NCI-H1105 (cell line): ENCODE results near the gene XAB2.

ENCODE experiments used
- DNase-seq: peaks from one replicate; lab custom pipeline; 2025; lab: John Stamatoyannopoulos, UW

Gene XAB2

DNA sequence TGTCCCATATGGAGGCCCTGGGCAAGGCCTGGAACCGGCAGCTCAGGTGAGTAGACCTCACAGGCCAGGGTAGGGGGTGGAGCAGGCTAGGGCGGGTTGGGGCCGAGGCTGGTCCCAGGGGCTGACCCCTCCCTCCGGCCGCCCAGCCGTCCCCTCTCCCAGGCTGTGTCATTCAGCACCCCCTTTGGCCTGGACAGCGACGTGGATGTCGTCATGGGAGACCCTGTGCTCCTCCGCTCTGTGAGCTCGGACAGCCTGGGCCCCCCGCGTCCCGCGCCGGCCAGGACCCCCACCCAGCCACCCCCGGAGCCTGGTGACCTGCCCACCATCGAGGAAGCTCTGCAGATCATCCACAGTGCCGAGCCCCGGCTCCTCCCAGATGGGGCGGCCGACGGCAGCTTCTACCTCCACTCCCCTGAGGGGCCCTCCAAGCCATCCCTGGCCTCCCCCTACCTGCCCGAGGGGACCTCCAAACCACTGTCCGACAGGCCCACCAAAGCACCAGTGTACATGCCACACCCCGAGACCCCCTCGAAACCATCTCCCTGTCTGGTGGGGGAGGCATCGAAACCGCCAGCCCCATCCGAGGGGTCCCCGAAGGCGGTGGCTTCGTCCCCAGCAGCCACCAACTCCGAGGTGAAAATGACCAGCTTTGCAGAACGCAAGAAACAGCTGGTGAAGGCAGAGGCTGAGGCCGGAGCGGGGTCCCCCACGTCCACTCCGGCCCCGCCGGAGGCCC lies 17.6 kb downstream of the XAB2 start:
- DNase-seq, result no peak

GRCh38 chr19:7610491-7611240 lies 18.7 kb downstream of the XAB2 start:
- DNase-seq, result no peak

DNA sequence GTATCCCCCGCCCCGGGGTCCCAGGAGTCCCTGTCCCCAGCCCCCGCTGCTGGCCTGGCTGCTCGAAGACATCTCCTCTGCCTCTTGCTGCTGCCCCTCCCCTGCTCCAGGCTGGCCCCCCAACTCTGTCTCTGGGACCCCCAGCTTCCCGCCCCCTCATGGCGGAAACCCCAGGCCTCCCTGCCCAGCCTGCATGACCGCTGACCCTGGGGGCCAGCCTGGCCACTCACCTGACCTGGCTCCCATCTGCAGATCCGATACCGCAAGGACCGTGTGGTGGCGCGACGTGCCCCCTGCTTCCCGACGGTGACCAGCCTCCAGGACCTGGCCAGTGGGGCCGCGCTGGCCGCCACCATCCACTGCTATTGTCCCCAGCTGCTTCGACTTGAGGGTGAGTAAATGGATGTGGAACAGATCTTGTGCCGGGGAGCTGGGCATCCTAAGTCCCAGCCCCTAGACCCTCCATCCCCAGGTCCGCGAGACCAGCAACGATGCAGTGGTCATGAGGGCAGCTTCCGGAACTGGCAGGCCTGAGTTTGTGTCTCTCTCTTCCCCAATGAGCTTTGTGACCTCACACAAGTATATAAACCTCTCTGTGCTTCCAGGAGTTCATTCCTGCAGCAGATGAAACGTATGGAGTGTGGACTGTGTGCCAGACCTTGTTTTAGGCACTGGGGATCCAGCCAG lies 21.3 kb downstream of the XAB2 start:
- no peak for DNase-seq

GRCh38 chr19:7607212-7607873 lies 22.0 kb downstream of the XAB2 start:
- no peak for DNase-seq

DNA sequence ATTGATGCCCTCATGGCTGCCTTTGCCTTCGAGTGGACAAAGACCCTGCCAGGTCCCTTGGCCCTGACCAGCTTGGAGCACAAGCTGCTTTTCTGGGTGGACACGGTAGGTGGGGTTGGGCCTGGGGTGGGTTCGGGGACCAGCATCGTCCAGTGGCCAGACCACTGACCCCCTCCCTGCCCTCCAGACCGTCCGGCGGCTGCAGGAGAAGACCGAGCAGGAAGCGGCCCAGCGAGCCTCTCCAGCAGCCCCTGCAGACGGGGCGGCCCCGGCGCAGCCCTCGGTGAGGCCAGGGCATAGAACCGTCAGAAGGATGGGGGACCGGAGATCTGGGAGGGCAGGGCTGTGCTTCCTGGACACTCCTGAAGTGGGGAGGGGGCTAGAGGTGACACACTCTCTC lies 23.1 kb downstream of the XAB2 start:
- no peak for DNase-seq

DNA sequence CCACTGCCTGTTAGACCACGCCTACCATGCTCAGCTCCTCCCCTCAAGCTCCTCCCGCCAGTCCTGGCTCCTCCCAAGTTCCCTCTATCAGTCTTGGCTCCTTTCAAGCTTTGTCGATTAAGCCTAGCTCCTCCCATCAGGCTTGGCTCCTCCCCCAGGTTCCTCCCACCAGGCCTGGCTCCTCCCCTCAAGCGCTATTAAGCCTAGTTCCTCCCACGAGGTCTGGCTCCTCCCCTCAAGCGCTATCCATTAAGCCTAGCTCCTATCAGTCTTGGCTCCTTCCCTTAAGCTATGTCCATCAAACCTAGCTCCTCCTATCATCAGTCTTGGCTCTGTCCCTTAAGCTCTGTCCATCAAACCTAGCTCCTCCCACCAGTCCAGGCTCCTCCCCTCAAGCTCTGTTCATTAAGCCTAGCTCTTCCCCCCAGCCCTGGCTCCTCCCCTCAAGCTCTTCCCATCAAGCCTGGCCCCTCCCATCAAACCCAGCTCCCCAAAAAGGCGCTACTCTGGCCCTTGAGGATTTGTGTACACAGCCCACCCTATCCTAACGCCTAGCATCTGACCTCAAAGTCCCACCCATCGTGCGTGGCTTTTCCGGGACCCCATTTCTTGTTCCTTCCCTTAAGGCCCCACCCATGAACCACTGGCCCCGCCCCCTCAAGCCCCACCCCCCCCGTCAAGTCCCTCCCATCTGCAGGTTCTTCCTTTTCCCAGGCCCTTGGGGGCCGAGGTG lies 23.7 kb downstream of the XAB2 start:
- no peak for DNase-seq

- no peak for DNase-seq
Measured at GRCh38 chr19:7603919-7604318, 25.4 kb downstream of the XAB2 start.

GRCh38 chr19:7602935-7603497 lies 26.3 kb downstream of the XAB2 start:
- DNase-seq, result no peak

DNA sequence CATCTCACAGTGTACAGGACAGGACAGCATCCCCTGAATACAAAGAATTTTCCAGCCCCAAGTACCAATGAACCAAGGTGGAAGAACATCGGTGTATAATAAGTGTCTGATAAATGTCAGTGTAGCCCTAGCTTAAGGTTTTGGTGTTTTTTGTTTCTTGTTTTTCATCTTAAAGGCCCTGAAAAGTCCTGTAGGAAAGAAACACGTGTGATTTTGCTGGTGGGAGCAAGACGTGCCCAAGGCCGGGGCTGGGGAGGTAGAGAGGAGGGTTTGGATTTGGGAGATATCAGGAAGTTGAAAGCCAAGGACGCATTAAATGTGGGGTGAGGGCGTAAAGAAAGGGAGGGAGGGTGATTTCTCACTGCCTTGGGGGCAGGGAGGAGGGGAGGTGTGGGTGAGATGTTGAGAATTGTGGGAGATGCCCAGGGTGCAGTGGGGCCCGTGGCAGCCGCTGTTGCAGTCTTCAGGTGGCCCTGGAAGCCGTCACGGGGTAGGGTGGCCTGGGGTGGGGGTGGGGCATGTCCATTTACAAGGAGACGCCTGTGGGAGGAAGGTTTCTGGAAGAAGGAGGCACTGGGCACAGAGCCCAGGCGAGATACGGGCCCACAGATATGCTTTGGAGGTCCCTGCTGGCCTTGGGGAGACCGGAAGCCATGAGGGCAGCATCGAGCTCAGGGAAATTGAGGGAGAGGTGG lies 27.0 kb downstream of the XAB2 start:
- no peak for DNase-seq

DNA sequence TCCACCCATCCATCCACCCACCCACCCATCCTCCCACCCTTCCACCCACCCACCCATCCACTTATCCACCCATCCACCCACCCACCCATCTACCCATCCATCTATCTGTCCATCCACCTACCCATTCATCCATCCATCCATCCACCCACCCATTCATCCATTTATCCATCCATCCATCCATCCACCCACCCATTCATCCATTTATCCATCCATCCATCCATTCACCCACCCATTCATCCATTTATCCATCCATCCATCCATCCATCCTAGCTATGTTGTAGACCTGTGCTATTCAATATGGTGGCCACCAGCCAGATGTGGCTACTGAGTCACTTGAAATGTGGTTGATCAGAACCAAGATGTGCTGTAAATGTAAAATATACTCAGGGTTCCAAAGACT lies 28.6 kb downstream of the XAB2 start:
- no peak for DNase-seq

- no peak for DNase-seq
Measured at GRCh38 chr19:7598180-7598579, 31.2 kb downstream of the XAB2 start.

DNA sequence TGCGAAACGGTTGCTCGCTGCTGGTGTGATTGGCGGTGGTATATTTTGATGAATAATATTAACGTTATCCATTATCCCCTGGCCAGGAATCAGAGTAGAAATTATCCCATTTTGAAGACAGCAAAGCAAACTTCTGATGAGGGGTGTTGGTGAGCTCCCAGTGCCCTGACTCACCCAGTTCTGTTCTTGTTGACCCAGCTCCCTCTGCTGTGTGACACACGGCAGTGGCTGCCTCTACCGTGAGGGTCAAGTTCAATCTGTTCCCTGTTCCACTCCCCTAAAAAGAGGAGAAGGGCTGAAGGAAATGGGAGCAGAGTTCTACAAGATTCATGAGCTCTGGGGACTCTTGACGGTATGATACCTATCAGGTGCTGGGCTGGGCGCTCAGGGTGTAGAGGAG lies 31.7 kb downstream of the XAB2 start:
- DNase-seq, result no peak

- no peak for DNase-seq
Measured at GRCh38 chr19:7596211-7596937, 33.0 kb downstream of the XAB2 start.

- peak; percentile 84 for DNase-seq
Measured at GRCh38 chr19:7595466-7596133, 33.7 kb downstream of the XAB2 start, which contains the start of gene CAMSAP3. CAMSAP3 (plus strand) TSS chr19:7595863; CDS start chr19:7596003, 140 bp downstream.

- no peak for DNase-seq
Measured at GRCh38 chr19:7590256-7590655, 39.1 kb downstream of the XAB2 start.

GRCh38 chr19:7589822-7590221 lies 39.5 kb downstream of the XAB2 start:
- no peak for DNase-seq

DNA sequence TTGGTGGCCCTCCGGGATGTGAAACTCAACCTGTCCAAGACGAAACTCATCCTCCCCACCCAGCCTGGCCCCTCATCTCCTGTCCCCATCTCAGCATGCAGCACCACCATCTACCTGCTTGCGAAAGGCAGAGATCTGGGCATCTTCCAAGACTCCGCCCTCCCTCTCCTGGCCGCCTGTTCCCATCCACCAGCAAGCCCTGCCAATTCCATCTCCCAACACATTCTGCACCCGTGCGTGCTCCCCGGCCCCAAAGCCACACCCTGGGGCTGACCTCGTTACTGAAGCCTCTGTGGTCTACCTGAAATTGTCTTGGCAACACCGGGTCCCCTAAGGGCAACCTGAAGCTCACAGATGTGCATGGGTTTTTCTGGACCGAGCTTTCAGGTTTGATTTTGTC lies 46.9 kb downstream of the XAB2 start:
- no peak for DNase-seq

- DNase-seq, result no peak
Measured at GRCh38 chr19:7579182-7579581, 50.2 kb downstream of the XAB2 start.

DNA sequence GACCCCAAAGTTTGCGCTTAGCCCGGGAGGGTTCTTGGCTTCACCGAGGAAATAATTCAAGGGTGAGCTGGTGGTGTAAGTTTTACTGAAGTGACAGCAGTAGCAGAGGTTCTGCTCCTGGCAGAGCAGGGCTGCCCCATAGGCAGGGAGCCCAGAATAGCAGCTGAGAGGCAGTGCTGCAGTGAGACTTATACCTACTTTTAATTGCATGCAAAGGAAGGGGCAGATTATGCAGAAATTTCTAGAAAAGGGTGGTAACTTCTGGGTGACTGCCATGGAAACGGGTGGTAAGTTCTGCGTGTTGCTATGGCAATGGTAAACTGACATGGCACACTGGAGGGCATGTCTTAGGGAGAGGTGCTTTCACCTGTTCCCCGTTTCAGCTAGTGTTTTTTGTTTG lies 51.2 kb downstream of the XAB2 start:
- DNase-seq, result no peak
